Right cardiac atrium (tissue), 5 donors: ENCODE results near the gene NPLOC4. TPM values are rescaled to one million over a fixed set of nuclear protein-coding genes. Genes with fewer than 3 reads are reported as not detected.

Experiments
- ATAC-seq, 2 donors: fragments of 200-7000 bp; cut with Tn5 transposase; one replicate each; pipeline versions ENCODE4 v1.8.0 to v1.9.1; 2020; ENCODE audit warnings: moderate library complexity in 2 of 2, mild to moderate bottlenecking in 1 of 2
- DNase-seq, 3 donors: peaks; one replicate each; pipeline ENCODE4 v3.0.0-alpha.2; 2020
- H3K27ac ChIP-seq: one replicate; pipeline ENCODE4 v1.5.1; 2013; ENCODE audit warnings: mild to moderate bottlenecking, low read length, control low read depth, moderate library complexity
- H3K27me3 ChIP-seq: one replicate; pipeline ENCODE4 v1.6.1; 2013; ENCODE audit not compliant: control insufficient read depth, insufficient read depth
- H3K4me1 ChIP-seq: one replicate; pipeline ENCODE4 v1.6.1; 2013; ENCODE audit warnings: low read length; ENCODE audit not compliant: control insufficient read depth, insufficient read depth
- H3K4me3 ChIP-seq: one replicate; pipeline ENCODE4 v1.5.1; 2013; ENCODE audit warnings: low read length, control low read depth
- H3K9me3 ChIP-seq: one replicate; pipeline ENCODE4 v1.6.1; 2013; ENCODE audit warnings: low read length; ENCODE audit not compliant: control insufficient read depth
- WGBS: extraction: QIAGEN DNeasy Blood & Tissue Kit; methylation state at CpG from one replicate; pipeline ENCODE4 v1.1.7; 2013; 5-methylcytosine and 5-hydroxymethylcytosine counted together
- intact Hi-C, 4 donors: fragments of 100-400 bp; cut with DNase I; formaldehyde crosslinking; loops; one replicate each; pipeline versions ENCODE4 v1.11.0 to v1.14.0; 2022 to 2023
- polyA plus RNA-seq: library from polyadenylated mRNA; stranded (reverse); fragments of 200-250 nt; gene quantifications from one replicate; pipeline ENCODE4 v1.2.3, GENCODE V29; 2013
- total RNA-seq, 4 donors: library from RNA; stranded (reverse); fragmentation: NEBNext Ultra II Directional; extraction: Animal tissue kit (Norgen Biotek cat#: 25700); gene quantifications; one replicate each; pipeline ENCODE4 v1.2.1, GENCODE V29; 2021
- donor health status: healthy with polysubstance abuse.
- donor health status: DM: no; HTN: yes; CAD: no.
- donor health status: DM: no; HTN: no; CAD: no.
- donor health status: DM: no; HTN: yes; CAD: no; lungs with severe emphysema.
- donor health status: DM: yes; HTN: yes; CAD: no.

NPLOC4 gene
- total and polyA plus RNA-seq, 5 donors: 36.8 to 106 (median 85.1) TPM

DNA sequence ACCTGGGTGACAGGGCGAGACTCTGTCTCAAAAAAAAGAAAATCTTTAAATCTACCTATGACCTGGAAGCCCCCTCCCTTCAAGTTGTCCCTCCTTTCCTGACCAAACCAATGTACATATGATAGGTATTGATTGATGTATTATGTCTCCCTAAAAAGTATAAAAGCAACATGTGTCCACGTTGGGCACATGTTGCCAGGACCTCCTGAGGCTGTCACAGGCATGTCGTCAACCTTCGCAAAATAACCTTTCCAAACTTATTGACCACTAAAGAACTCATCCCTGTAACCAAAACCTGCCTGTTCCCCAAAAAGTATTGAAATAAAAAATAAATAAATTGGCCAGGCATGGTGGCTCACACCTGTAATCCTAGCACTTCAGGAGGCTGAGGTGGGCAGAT is 25.1 kb upstream of the NPLOC4 start:
- Histone ChIP-seq H3K27me3 (no peaks in the 10 kb centered on the region), H3K4me1 (peaks cover 2% of the 10 kb centered on the region), H3K27ac (no peak overlapping the region), H3K4me3 (no peak overlapping the region), H3K9me3 (no peaks in the 10 kb centered on the region)
- DNase-seq: no peak
- intact Hi-C loops: no loop called here
- 91% methylated on average over 4 of the region's 4 CpGs for WGBS
- no peak for ATAC-seq

DNA sequence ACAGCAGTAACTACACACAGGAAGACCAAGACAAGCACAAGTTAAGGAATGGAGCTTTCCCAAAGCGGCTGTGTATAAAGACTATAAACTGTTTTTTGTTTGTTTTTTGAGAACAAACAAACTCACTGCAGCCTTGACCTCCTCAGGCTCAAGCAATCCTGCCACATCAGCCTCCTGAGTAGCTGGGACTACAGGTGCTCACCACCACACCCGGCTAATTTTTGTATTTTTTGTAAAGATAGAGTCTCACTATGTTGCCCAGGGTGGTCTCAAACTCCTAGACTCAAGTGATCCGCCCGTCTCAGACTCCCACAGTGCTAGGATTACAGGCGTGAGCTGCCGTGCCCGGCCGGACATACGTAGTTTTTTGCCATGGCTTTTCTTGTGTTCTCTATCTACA is 23.5 kb upstream of the NPLOC4 start:
- ATAC-seq (no peak), DNase-seq (peak in 1 of 3 donors; percentile 7)
- Histone ChIP-seq H3K9me3 (no peaks in the 10 kb centered on the region), H3K4me3 (no peak overlapping the region), H3K27ac (no peak overlapping the region), H3K27me3 (no peaks in the 10 kb centered on the region), H3K4me1 (peaks cover under 1% of the 10 kb centered on the region)
- intact Hi-C loops: no loop called here
- 92% methylated on average over 9 of the region's 9 CpGs for WGBS

DNA sequence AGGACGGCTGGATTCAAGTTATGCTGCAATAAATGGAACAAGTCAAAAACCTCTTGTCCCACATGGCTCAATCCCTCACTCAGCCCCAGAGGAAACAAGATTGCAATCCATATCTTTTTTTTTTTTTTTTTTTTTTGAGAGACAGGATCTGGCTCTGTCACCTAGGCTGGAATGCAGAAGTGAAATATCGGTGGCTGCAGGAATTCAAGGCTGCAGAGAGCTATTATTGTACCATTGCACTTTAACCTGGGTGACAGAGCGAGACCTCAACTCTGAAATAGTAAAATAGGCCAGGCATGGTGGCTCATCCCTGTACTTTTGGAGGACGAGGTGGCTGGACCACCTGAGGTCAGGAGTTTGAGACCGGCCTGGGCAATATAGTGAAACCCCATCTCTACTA is 22.1 kb upstream of the NPLOC4 start:
- Histone ChIP-seq H3K4me3 (no peak overlapping the region), H3K27ac (no peak overlapping the region), H3K4me1 (no peaks in the 10 kb centered on the region), H3K9me3 (no peaks in the 10 kb centered on the region), H3K27me3 (no peaks in the 10 kb centered on the region)
- ATAC-seq (no peak), DNase-seq (no peak)
- intact Hi-C loops: no loop called here
- WGBS: 60% methylated on average over 5 of the region's 5 CpGs

DNA sequence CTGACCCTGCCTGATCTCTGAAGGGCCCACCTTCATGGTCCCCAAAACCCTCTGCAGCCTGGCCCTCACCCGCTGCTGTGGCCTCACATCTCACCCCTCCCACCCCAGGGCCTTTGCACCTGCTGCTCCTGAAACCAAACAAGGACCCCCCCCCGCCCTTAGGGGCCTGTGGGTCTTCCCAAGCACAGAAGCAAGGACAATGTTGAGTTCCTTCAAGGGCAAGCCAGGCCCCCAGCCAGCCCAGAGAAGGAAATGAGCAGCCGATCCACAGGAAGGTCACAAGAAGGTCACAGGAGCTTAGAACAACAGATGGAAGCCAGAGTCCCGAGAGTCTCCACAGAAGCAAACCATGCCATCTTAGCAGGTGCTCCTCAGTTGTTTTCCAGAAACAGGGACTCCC is 19.9 kb upstream of the NPLOC4 start:
- Histone ChIP-seq H3K4me1 (no peaks in the 10 kb centered on the region), H3K27ac (no peak overlapping the region), H3K9me3 (no peaks in the 10 kb centered on the region), H3K4me3 (no peak overlapping the region), H3K27me3 (no peaks in the 10 kb centered on the region)
- DNase-seq: peak in 1 of 3 donors; percentile 30
- no peak for ATAC-seq
- WGBS: 44% methylated on average over 4 of the region's 4 CpGs
- intact Hi-C loops: no loop called here

DNA sequence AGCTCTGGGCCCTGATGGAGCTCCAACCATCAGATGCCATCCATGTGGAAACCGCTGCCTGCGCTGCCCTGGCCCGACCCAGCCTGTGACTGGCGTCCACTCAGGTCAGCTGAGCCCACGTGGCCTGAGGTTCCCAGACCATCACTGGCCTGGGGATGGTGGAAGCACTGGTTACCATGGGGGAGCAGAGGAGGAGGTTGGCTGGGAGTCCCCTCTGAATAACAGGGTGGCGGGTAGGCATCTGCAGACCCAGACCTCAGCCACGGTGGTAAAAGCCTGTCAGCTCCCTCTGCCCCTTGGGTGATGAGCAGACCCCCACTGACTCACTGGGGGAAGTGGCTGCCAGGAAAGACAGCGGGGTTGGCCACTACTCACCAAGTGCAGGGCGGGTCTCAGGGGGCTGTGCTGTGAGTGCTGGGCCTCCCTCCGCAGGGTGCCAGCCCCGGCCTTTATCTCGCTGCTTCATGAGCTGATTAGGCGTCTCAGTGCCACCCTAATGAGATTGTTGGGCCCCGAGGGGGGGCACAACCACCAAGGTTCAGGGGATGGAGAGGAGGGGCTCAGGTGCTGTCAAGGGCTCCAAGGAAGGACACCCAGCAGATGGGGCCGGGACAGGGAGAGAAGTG is 19.3 kb upstream of the NPLOC4 start, which contains the start of gene PDE6G:
Gene PDE6G (minus strand): TSS at position 425 of the 626 bp plus-strand sequence. CDS start 3,237 bp downstream, outside the sequence.
- 72% methylated on average over 15 of the region's 15 CpGs for WGBS
- Histone ChIP-seq H3K27ac (no peak within 1 kb of the TSS), H3K27me3 (no peaks in the 10 kb centered on the region), H3K9me3 (no peaks in the 10 kb centered on the region), H3K4me1 (no peaks in the 10 kb centered on the region), H3K4me3 (no peak within 1 kb of the TSS)
- no peak for ATAC-seq
- peak in 1 of 3 donors; percentile 31 for DNase-seq
- intact Hi-C loops: no loop called here

DNA sequence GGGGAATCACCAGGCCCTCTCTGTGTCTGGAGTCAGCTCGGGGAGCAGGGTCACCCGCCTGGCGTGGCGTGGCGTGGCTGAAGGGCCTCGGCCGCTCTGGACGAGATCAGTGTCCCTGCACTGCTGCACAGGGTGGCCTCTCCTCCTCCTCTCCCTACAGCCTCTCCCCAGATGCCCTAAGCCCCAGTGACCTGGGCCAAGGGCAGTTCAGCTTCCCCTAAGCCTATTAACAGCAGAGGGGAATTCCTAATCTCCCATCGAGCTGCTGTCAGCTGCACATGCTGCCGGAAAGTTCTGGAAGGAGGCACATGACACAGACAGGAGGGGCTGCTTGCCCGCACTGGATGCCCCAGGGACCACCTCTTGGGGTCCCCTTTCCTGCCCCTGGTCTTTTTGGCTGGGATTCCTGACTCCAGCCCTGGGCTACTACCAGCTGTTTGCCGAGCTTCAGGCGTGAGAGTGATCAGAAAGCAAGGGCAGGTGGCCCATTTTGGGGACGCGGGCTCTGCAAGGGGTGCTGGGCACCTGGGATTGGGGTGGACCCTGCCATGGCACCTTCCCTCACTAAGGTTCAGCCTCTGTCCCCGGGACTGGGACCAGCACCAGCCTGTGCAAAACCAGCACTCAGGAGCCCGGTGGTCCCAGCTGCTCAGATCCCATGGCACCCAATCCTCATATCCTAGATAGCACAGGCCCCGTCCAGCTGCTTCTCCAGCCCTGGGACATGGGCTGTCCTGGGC is 18.6 kb upstream of the NPLOC4 start:
- no peak overlapping the region for H3K4me3 ChIP-seq
- no peaks in the 10 kb centered on the region for H3K9me3 ChIP-seq
- H3K4me1 ChIP-seq: no peaks in the 10 kb centered on the region
- DNase-seq (no peak), ATAC-seq (peak in 1 of 2 donors; percentile 22)
- 77% methylated on average over 18 of the region's 18 CpGs for WGBS
- intact Hi-C loops: no loop called here
- no peaks in the 10 kb centered on the region for H3K27me3 ChIP-seq
- H3K27ac ChIP-seq: no peak overlapping the region

DNA sequence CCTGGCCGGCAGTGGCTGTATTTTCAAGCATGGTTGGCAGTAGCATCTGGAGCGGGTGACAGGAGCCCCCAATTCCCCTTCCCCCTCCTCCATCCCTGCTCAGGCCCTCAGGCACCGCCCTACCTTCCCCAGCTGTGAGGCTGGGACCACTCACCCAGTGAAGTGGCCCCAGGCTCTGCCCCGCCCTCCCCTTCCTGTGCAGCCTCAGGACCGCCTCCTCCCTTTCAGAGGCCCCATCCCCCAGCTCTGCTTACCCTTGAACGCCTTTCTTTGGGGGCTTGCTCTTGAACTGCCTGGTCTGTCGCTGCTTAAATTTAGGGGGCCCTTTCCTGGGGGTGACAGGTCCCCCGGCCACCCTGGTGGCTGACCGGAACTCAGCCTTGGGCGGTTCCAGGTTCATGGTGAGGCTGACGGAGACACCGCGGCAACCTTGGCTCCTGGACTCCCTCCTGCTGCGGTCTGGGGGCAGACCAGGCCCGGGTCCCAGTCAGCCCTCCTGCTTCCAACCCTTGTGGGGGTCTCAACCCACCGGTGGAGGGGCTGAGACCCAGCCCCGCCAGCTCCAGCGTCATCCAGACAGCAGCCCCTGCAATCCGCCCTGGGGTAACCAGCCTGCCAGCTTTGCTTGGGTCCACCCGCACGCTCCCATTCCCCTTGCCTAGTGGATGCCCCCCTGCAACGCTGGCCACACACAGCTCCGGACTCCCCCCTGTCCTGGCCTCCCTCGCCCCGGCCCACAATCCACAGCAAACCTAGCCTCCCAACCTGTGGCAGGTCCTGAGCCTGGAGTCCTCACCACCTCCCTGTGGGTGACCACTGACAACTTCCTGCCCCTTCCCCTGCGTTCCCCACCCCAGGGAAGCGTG is 16.2 kb upstream of the NPLOC4 start:
- 31% methylated on average over 27 of the region's 27 CpGs for WGBS
- ATAC-seq (no peak), DNase-seq (peak in 1 of 3 donors; percentile 41)
- intact Hi-C loops: no loop called here
- Histone ChIP-seq H3K27me3 (no peaks in the 10 kb centered on the region), H3K4me3 (no peak overlapping the region), H3K4me1 (no peaks in the 10 kb centered on the region), H3K9me3 (no peaks in the 10 kb centered on the region), H3K27ac (no peak overlapping the region)

DNA sequence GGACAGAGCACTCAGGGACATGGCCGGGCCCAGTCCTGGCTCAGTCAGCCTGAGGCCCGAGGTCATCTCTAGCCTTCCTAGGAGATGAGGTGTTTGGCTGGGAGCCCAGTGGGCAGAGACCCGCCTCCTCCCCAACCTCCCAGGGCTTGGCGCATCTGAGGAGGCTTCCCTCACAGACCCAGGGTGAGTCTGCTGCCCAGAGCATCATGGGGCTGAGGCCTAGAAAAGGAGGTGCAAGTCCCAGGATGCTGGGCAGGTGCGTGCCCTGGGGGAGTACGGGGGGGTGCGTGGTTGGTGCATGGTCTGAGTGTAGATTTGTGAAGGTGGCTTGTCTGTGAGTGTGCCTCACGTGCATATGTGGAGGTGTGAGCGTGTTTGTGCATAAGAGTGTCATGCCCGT is 14.8 kb upstream of the NPLOC4 start:
- intact Hi-C loops: no loop called here
- no peaks in the 10 kb centered on the region for H3K4me1 ChIP-seq
- ATAC-seq (no peak), DNase-seq (no peak)
- no peaks in the 10 kb centered on the region for H3K9me3 ChIP-seq
- no peaks in the 10 kb centered on the region for H3K27me3 ChIP-seq
- no peak overlapping the region for H3K27ac ChIP-seq
- WGBS: 70% methylated on average over 10 of the region's 10 CpGs
- H3K4me3 ChIP-seq: no peak overlapping the region

DNA sequence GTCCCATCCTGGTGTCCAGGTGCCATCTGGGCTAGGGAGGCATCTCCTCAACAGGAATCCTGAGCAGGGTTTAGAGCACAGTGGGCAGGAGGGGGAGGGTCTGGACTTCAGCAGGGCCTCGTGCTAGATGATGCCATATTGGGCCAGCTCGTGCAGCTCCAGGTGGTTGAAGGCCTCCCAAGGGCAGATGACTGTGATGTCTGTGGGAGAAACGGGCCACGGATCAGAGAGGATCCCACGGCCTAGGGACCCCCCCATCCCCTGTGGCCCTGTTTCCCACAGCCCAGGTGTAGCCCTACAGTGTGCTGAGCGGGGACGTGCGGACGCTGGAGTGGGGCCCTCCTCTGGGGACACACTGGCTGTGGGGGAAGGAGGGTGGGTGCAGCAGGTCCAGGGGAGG is 14.0 kb upstream of the NPLOC4 start:
- Histone ChIP-seq H3K4me1 (no peaks in the 10 kb centered on the region), H3K9me3 (no peaks in the 10 kb centered on the region), H3K27ac (no peak overlapping the region), H3K27me3 (no peaks in the 10 kb centered on the region), H3K4me3 (no peak overlapping the region)
- 67% methylated on average over 9 of the region's 9 CpGs for WGBS
- DNase-seq (no peak), ATAC-seq (no peak)
- intact Hi-C loops: no loop called here

DNA sequence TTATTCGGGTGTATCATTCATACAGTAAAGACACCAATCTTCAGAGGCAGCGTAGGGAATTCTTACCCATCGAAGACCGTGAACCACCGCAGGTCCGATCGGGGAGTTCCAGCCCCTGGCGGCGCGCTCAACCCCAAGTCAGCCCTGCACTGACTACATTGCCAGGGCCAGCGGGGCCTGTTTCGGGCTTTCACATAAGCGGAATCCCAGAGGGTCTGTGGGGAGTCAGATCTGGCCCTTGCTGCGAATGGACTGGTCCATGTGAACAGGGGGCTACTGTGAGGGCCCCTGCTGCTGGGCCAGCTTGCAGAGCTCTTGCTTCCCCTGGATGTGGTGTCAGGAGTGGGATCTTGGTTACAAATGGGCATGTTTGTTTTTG is 11.8 kb upstream of the NPLOC4 start:
- Histone ChIP-seq H3K27ac (no peak overlapping the region), H3K4me1 (no peaks in the 10 kb centered on the region), H3K9me3 (no peaks in the 10 kb centered on the region), H3K4me3 (no peak overlapping the region), H3K27me3 (no peaks in the 10 kb centered on the region)
- no peak for ATAC-seq
- DNase-seq: peak in 1 of 3 donors; percentile 31
- 53% methylated on average over 14 of the region's 14 CpGs for WGBS
- intact Hi-C loops: no loop called here
